Measurements from ENCODE around the gene FERMT3.

- TF ChIP-seq POLR2AphosphoS5 (IDR thresholded peaks at IDR 0.05; ENCODE audit: borderline replicate concordance, low read depth, low read length) (peak; percentile 14), EZH2 (IDR thresholded peaks at IDR 0.05) (no peak), FOXP2 (optimal IDR thresholded peaks at IDR 0.05; ENCODE audit: control extremely low read depth, extremely low read length, insufficient read depth) (no peak)
Observed at GRCh38 chr11:64243236-64243854, 36.8 kb downstream of the FERMT3 start.
